Measurements from ENCODE around the gene DLD. TPM values are rescaled to one million over a fixed set of nuclear protein-coding genes. Genes with fewer than 3 reads are reported as not detected.

DLD gene
- polyA plus RNA-seq, 2 of the 4 experiments (the other 2 are of a cell fraction), result 129 to 179 TPM

DNA sequence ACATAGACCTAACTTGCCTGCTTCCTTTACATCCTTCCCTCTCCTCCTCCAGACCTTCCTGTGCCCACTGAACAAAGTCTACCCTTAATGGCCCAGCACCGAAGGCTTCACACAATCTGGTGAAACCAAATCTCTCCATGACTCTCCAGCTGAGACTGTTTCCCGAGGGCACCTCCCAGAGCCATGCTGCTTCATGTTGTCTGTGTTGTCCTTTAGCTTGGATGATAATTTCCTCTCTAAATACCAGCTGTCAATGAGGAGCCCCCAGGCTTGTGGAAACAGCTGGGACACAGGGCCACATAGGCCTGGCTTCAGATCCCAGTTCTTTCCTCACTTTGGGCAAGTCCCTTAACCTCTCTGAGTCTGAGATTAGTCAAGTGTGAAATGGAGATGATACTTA, 54.3 kb downstream of the DLD start:
- TF ChIP-seq HDAC2 (IDR thresholded peaks at IDR 0.05) (no peak), ZNF302 (CRISPR knock-in tag; IDR thresholded peaks at IDR 0.05) (no peak), MYC (IDR thresholded peaks at IDR 0.05; ENCODE audit: borderline replicate concordance, low read length) (no peak)
- H3K27ac ChIP-seq, result 0 out of 6 replicates have a peak overlapping the region, but pooled peaks of 1 of the 2 experiments have one; percentile 3
- H3K4me1 ChIP-seq, result peaks cover 42% of the 10 kb centered on the region
- WGBS (ENCODE audit: missing lambda C conversion rate), result 95% methylated on average over 2 of the region's 2 CpGs
- POLR2A ChIA-PET, result no interaction called here
- no peak overlapping the region for H3K4me3 ChIP-seq
- CTCF ChIA-PET, result no interaction called here
- H3K4me2 ChIP-seq, result no peak overlapping the region
- no peak for ATAC-seq
- no peak for DNase-seq (ENCODE audit: low read depth in 1 of 2, low spot score in 1 of 2)
- FAIRE-seq, result no peak
- H3K9me3 ChIP-seq, result no peaks in the 10 kb centered on the region

- CTCF ChIA-PET, result interaction anchor here (1.3 kb wide), 1 partner anchor 71 kb away, joined by 6 read pairs; no protein-coding TSS in a partner anchor
- DNase-seq (ENCODE audit: low read depth in 1 of 2, low spot score in 1 of 2) (no peak), ATAC-seq (no peak), FAIRE-seq (no peak)
- 49% methylated on average over 2 of the region's 2 CpGs for WGBS (ENCODE audit: missing lambda C conversion rate)
- Histone ChIP-seq H3K4me2 (peak overlapping the region; percentile 4; the same call in 2 of the 3 replicates), H3K27ac (peak overlapping the region; percentile 16 to 86; a peak in 3 of 6 replicates), H3K9me3 (no peaks in the 10 kb centered on the region), H3K4me3 (no peak overlapping the region), H3K4me1 (peaks cover 53% of the 10 kb centered on the region)
- no peak for TF ChIP-seq JUN (IDR thresholded peaks at IDR 0.05)
- no peak for TF ChIP-seq BHLHE40 (IDR thresholded peaks at IDR 0.05; ENCODE audit: low read depth, low read length)
- no peak for TF ChIP-seq KDM5A (IDR thresholded peaks at IDR 0.05)
- no peak for TF ChIP-seq HOXB5 (CRISPR knock-in tag; IDR thresholded peaks at IDR 0.05)
- POLR2A ChIA-PET, result no interaction called here
Observed at GRCh38 chr7:107946451-107946850, 55.5 kb downstream of the DLD start.

DNA sequence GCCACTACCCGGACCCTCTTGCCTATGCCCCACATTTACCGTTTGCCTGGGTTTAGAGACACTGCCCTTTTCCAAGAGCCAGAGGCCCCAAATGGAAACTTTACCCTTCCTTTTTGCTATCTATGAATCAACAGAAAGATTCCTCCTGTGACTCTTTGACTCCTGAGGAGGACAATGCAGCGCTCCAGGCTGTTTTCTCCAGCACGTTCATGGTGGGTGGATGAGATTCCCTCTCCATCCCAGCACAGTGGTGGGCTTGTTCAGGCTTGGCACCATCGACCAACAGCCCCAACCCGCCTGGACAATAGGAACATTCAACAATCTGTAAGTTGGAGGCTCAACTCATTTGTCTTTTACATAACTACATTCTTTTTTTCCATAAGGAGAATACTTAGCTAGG, 55.9 kb downstream of the DLD start:
- peaks cover 57% of the 10 kb centered on the region for H3K4me1 ChIP-seq
- peak overlapping the region; percentile 16 to 86; a peak in 4 of 6 replicates for H3K27ac ChIP-seq
- no peak for DNase-seq (ENCODE audit: low read depth in 1 of 2, low spot score in 1 of 2)
- H3K9me3 ChIP-seq, result no peaks in the 10 kb centered on the region
- H3K4me2 ChIP-seq, result peak overlapping the region; percentile 4; the same call in 2 of the 3 replicates
- ChIA-PET CTCF (interaction anchor here (1.3 kb wide), 1 partner anchor 71 kb away, joined by 6 read pairs; no protein-coding TSS in a partner anchor), POLR2A (no interaction called here)
- no peak for ATAC-seq
- no peak for TF ChIP-seq FOSB (CRISPR knock-in tag; IDR thresholded peaks at IDR 0.05)
- no peak for TF ChIP-seq KDM1A (IDR thresholded peaks at IDR 0.05; ENCODE audit: low read depth)
- no peak for TF ChIP-seq ZFP36 (IDR thresholded peaks at IDR 0.05; ENCODE audit: borderline replicate concordance, partially characterized antibody)
- no peak for TF ChIP-seq EHMT2 (IDR thresholded peaks at IDR 0.05; ENCODE audit: low read depth)
- no peak for TF ChIP-seq ZNF302 (CRISPR knock-in tag; IDR thresholded peaks at IDR 0.05)
- TF ChIP-seq SMC3 (IDR thresholded peaks at IDR 0.05), result no peak
- no peak for TF ChIP-seq RNF2 (IDR thresholded peaks at IDR 0.05; ENCODE audit: borderline replicate concordance, low read depth)
- TF ChIP-seq NPAS2 (CRISPR knock-in tag; IDR thresholded peaks at IDR 0.05; ENCODE audit: borderline replicate concordance), result no peak
- TF ChIP-seq HES2 (IDR thresholded peaks at IDR 0.05), result no peak
- TF ChIP-seq, protein P1, sequence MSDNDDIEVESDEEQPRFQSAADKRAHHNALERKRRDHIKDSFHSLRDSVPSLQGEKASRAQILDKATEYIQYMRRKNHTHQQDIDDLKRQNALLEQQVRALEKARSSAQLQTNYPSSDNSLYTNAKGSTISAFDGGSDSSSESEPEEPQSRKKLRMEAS (IDR thresholded peaks at IDR 0.05), result no peak
- no peak for TF ChIP-seq CEBPB (IDR thresholded peaks at IDR 0.05)
- TF ChIP-seq CTCF (IDR thresholded peaks at IDR 0.05), result no peak
- TF ChIP-seq EP300 (IDR thresholded peaks at IDR 0.05), result no peak
- TF ChIP-seq, protein P2, sequence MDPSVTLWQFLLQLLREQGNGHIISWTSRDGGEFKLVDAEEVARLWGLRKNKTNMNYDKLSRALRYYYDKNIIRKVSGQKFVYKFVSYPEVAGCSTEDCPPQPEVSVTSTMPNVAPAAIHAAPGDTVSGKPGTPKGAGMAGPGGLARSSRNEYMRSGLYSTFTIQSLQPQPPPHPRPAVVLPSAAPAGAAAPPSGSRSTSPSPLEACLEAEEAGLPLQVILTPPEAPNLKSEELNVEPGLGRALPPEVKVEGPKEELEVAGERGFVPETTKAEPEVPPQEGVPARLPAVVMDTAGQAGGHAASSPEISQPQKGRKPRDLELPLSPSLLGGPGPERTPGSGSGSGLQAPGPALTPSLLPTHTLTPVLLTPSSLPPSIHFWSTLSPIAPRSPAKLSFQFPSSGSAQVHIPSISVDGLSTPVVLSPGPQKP (IDR thresholded peaks at IDR 0.05; ENCODE audit: low read depth, low read length), result no peak
- TF ChIP-seq BHLHE40 (IDR thresholded peaks at IDR 0.05; ENCODE audit: low read depth, low read length), result no peak
- FAIRE-seq, result no peak
- no peak overlapping the region for H3K4me3 ChIP-seq
- 84% methylated on average over 6 of the region's 6 CpGs for WGBS (ENCODE audit: missing lambda C conversion rate)
